Nephron (organoid): ENCODE measurements around the gene MRPL30.

Experiments
- H3K27ac Mint-ChIP-seq, 3 experiments: 2 replicates each; pipeline ENCODE4 v1.8.0; 2020; ENCODE audit warnings: mixed read lengths in 3 of 3, mild to moderate bottlenecking in 2 of 3, moderate library complexity in 1 of 3
- H3K27me3 Mint-ChIP-seq: 2 replicates; pipeline ENCODE4 v1.8.0; 2021; ENCODE audit warnings: low read depth, mild to moderate bottlenecking, moderate library complexity, mixed read lengths
- H3K36me3 Mint-ChIP-seq: 2 replicates; pipeline ENCODE4 v1.8.0; 2020; ENCODE audit warnings: low read depth, mixed read lengths
- H3K4me1 Mint-ChIP-seq: 2 replicates; pipeline ENCODE4 v1.8.0; 2020; ENCODE audit warnings: mixed read lengths
- H3K4me3 Mint-ChIP-seq, 3 experiments: 2 replicates each; pipeline ENCODE4 v1.8.0; 2020; ENCODE audit warnings: mild to moderate bottlenecking in 3 of 3, mixed read lengths in 3 of 3, moderate library complexity in 2 of 3
- H3K9me3 Mint-ChIP-seq: 2 replicates; pipeline ENCODE4 v1.8.0; 2020; ENCODE audit warnings: mixed read lengths
- CTCF ChIP-seq, 3 experiments: fragments of 200-600 bp; sonication (generic); IDR thresholded peaks; one replicate each; pipeline ENCODE4 v1.5.0; 2021; ENCODE audit warnings: antibody characterized with exemption in 3 of 3; ENCODE audit not compliant: unreplicated experiment in 3 of 3

MRPL30 gene

GRCh38 chr2:99141110-99142108, 39.6 kb upstream of the MRPL30 start, which contains the start of gene C2orf15:
TSS of gene C2orf15 (plus strand) at chr2:99141707. CDS start at chr2:99150559, 8,852 bp downstream.
- H3K4me3 Mint-ChIP-seq: peak within 1 kb of the TSS; percentile 90 to 98 (median 91)
- no peaks in the 10 kb centered on the region for H3K4me1 Mint-ChIP-seq
- no peaks in the 10 kb centered on the region for H3K27me3 Mint-ChIP-seq
- peaks cover 18% of the 10 kb centered on the region for H3K36me3 Mint-ChIP-seq
- TF ChIP-seq CTCF (IDR thresholded peaks at IDR 0.05; ENCODE audit: unreplicated experiment in 3 of 3): no peak
- peak within 1 kb of the TSS; percentile 86 to 90 (median 88) for H3K27ac Mint-ChIP-seq
- H3K9me3 Mint-ChIP-seq: peaks cover 3% of the 10 kb centered on the region

GRCh38 chr2:99150706-99151105, 30.3 kb upstream of the MRPL30 start:
- Mint-ChIP-seq H3K27ac (no peak overlapping the region), H3K4me3 (peak overlapping the region in 1 of 3 experiments; percentile 11), H3K27me3 (no peaks in the 10 kb centered on the region), H3K4me1 (peaks cover 17% of the 10 kb centered on the region), H3K9me3 (no peaks in the 10 kb centered on the region), H3K36me3 (no peaks in the 10 kb centered on the region)
- no peak for TF ChIP-seq CTCF (IDR thresholded peaks at IDR 0.05; ENCODE audit: unreplicated experiment in 3 of 3)

GRCh38 chr2:99152199-99152895, 28.6 kb upstream of the MRPL30 start:
- Mint-ChIP-seq H3K27me3 (no peaks in the 10 kb centered on the region), H3K27ac (no peak overlapping the region), H3K9me3 (no peaks in the 10 kb centered on the region), H3K36me3 (peaks cover 7% of the 10 kb centered on the region), H3K4me1 (peaks cover 23% of the 10 kb centered on the region), H3K4me3 (no peak overlapping the region)
- TF ChIP-seq CTCF (IDR thresholded peaks at IDR 0.05; ENCODE audit: unreplicated experiment in 3 of 3): no peak

- peaks cover 17% of the 10 kb centered on the region for H3K36me3 Mint-ChIP-seq
- H3K9me3 Mint-ChIP-seq: no peaks in the 10 kb centered on the region
- TF ChIP-seq CTCF (IDR thresholded peaks at IDR 0.05; ENCODE audit: unreplicated experiment in 3 of 3): no peak
- H3K27ac Mint-ChIP-seq: peak overlapping the region in 1 of 3 experiments; percentile 86
- H3K27me3 Mint-ChIP-seq: no peaks in the 10 kb centered on the region
- H3K4me1 Mint-ChIP-seq: peaks cover 27% of the 10 kb centered on the region
- no peak overlapping the region for H3K4me3 Mint-ChIP-seq
Measured at GRCh38 chr2:99153921-99154604, 26.9 kb upstream of the MRPL30 start.

- Mint-ChIP-seq H3K4me1 (peaks cover 27% of the 10 kb centered on the region), H3K36me3 (peaks cover 25% of the 10 kb centered on the region), H3K9me3 (no peaks in the 10 kb centered on the region), H3K27ac (peak within 1 kb of the TSS in 1 of 3 experiments; percentile 86), H3K4me3 (no peak within 1 kb of the TSS), H3K27me3 (no peaks in the 10 kb centered on the region)
- peak in 1 of 3 experiments; percentile 18 for TF ChIP-seq CTCF (IDR thresholded peaks at IDR 0.05; ENCODE audit: unreplicated experiment in 3 of 3)
Measured at GRCh38 chr2:99154643-99155536, 26.1 kb upstream of the MRPL30 start, which contains the start of the genes LIPT1 and TSGA10. TSS of gene LIPT1 (plus strand) at chr2:99154967. CDS start at chr2:99161958, 6,991 bp downstream. TSS of gene TSGA10 (minus strand) at chr2:99154942. CDS start at chr2:99109439, 45,503 bp downstream.
